Measurements from ENCODE around the gene HSD11B1L. TPM values are rescaled to one million over a fixed set of nuclear protein-coding genes. Genes with fewer than 3 reads are reported as not detected.

Gene HSD11B1L
- total and polyA plus RNA-seq, 2 donors (not counting 3 experiments of a cell fraction or from before 2014, with no cell fraction given), result 4.4 to 9.1 TPM

DNA sequence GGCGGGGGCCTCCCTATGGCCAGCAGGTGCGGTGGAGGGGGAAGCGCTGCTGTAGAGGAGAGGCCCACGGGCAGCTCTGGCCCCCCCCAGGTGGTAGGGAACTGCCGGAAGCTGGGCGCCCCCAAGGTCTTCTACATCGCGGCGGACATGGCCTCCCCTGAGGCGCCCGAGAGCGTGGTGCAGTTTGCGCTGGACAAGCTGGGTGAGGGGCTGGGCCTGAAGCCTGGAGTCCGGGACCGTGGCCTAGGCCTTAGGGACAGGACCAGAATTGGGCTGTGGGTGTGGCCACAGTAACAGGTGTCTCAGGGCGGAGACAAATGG is 5.5 kb downstream of the HSD11B1L start:
- Histone ChIP-seq H3K27ac (ENCODE audit: insufficient read depth, low read depth, low read length) (no peak overlapping the region), H3K4me3 (replicated peaks in 1 of 3; ENCODE audit: insufficient read depth in 1 of 3, low read depth in 1 of 3, low read length in 3 of 3) (peak overlapping the region in 1 of 3 experiments; percentile 49), H3K79me2 (ENCODE audit: control insufficient read depth, insufficient read depth, low read length) (peaks cover 12% of the 10 kb centered on the region), H4K20me1 (replicated peaks; ENCODE audit: control insufficient read depth, extremely low read depth, insufficient read depth, low read length) (no peaks in the 10 kb centered on the region), H3K27me3 (ENCODE audit: control insufficient read depth in 2 of 2, insufficient read depth in 2 of 2, low read length in 2 of 2) (no peaks in the 10 kb centered on the region), H3K9ac (replicated peaks; ENCODE audit: extremely low read depth, insufficient read depth, low read length) (no peak overlapping the region), H2AFZ (ENCODE audit: low read depth, low read length) (peak overlapping the region; percentile 77), H3K9me3 (replicated peaks; ENCODE audit: control insufficient read depth, insufficient read depth, low read length) (no peaks in the 10 kb centered on the region), H3K9me1 (replicated peaks; ENCODE audit: control insufficient read depth, extremely low read depth, insufficient read depth, low read length) (no peaks in the 10 kb centered on the region), H3K4me2 (ENCODE audit: insufficient read depth, low read length) (peak overlapping the region; percentile 43), H3K4me1 (ENCODE audit: control insufficient read depth, extremely low read depth, insufficient read depth, low read length) (no peaks in the 10 kb centered on the region), H3K36me3 (ENCODE audit: control insufficient read depth in 2 of 2, extremely low read depth in 1 of 2, insufficient read depth in 2 of 2, low read length in 2 of 2) (no peaks in the 10 kb centered on the region)
- ChIA-PET POLR2A (no interaction called here), CTCF (interaction anchor here (1.1 to 1.6 kb wide), 3 partner anchors 10 to 52 kb away, joined by 3 to 11 read pairs (median 4); partner anchors contain the start of genes CATSPERD and LONP1)
- TF ChIP-seq MYC (IDR thresholded peaks at IDR 0.05; ENCODE audit: low read depth, low read length) (no peak), JUN (IDR thresholded peaks at IDR 0.05; ENCODE audit: borderline replicate concordance, insufficient read depth, insufficient read length, low read depth) (no peak), MAX (IDR thresholded peaks at IDR 0.05; ENCODE audit: insufficient read depth, insufficient read length) (no peak), POLR2AphosphoS5 (IDR thresholded peaks at IDR 0.05; ENCODE audit: insufficient read depth, low read depth, low read length) (no peak), GATA2 (IDR thresholded peaks at IDR 0.05; ENCODE audit: insufficient read depth, insufficient read length, low read depth, low read length) (no peak), EZH2 (IDR thresholded peaks at IDR 0.05; ENCODE audit: borderline replicate concordance, low read depth, low read length, severe bottlenecking) (no peak), POLR2A (IDR thresholded peaks at IDR 0.05; ENCODE audit: low read depth, low read length) (no peak), FOS (IDR thresholded peaks at IDR 0.05; ENCODE audit: borderline replicate concordance, insufficient read depth, low read length) (no peak)
- TF ChIP-seq, protein P1, sequence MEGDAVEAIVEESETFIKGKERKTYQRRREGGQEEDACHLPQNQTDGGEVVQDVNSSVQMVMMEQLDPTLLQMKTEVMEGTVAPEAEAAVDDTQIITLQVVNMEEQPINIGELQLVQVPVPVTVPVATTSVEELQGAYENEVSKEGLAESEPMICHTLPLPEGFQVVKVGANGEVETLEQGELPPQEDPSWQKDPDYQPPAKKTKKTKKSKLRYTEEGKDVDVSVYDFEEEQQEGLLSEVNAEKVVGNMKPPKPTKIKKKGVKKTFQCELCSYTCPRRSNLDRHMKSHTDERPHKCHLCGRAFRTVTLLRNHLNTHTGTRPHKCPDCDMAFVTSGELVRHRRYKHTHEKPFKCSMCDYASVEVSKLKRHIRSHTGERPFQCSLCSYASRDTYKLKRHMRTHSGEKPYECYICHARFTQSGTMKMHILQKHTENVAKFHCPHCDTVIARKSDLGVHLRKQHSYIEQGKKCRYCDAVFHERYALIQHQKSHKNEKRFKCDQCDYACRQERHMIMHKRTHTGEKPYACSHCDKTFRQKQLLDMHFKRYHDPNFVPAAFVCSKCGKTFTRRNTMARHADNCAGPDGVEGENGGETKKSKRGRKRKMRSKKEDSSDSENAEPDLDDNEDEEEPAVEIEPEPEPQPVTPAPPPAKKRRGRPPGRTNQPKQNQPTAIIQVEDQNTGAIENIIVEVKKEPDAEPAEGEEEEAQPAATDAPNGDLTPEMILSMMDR (IDR thresholded peaks at IDR 0.05; ENCODE audit: extremely low read depth in 1 of 2, insufficient read depth in 1 of 2, low read depth in 1 of 2, low read length in 2 of 2), result no peak
- BruUV-seq (replicated peaks), result no TSS peak
- dilution Hi-C loops (cut with MboI; ENCODE audit: extremely low pct_ligation_motif_present, low sequenced_read_pairs) (no loop called here), intact Hi-C loops (cut with micrococcal nuclease) (no loop called here)
- DNase-seq (ENCODE audit: low read depth, low spot score) (no peak), FAIRE-seq (no peak)

Data from endothelial cell of umbilical vein (primary cell).